GM18526 (cell line): ENCODE results near the gene SH3D19.

Experiments used
- POLR2A ChIP-seq: IDR thresholded peaks from 3 replicates; pipeline ENCODE4 v1.6.1; 2011; ENCODE audit not compliant: insufficient read length; ENCODE audit errors: extremely low read depth

The SH3D19 gene

DNA sequence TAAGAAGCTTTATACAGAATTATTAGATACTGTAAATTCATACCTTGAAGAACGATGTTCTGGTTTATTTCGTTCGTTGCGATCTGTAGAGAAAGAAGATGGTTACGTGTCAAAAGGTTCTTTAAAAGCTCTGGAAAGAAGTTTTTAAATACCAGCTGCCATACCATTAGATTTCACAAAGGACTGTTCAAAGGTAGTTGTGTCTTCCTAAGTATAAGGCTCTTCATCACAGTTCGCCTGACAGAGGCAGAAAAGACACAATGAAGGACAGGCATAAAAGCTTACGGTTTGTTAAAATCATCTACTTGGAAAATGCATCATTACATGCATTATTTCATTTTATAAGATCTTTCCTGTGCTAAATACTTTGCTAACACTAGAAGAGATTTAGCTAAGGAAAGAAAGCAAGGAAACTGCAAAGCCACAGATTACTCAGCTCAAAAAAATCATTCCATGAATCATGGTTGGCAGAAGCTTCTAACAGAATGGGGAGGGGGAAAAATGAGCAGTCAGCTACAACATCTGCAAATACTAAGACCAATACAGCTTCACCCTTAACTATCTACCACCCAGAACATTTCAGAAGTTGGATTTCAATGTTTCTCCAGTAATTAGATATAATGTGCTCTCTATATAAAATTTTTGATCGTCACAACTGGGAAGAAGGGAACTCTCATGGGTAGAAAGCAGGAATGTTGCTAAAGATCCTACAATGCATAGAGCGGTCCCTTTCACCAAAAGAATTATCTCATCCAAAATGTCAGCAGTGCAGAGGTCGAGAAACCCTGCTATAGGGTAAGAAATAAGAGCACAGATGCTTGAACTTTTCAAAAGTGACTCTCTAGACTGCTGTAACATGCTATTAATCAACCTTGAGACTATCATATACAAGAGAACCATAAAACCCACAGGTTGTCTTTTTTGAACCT, 99.1 kb downstream of the SH3D19 start:
- no peak for TF ChIP-seq POLR2A

DNA sequence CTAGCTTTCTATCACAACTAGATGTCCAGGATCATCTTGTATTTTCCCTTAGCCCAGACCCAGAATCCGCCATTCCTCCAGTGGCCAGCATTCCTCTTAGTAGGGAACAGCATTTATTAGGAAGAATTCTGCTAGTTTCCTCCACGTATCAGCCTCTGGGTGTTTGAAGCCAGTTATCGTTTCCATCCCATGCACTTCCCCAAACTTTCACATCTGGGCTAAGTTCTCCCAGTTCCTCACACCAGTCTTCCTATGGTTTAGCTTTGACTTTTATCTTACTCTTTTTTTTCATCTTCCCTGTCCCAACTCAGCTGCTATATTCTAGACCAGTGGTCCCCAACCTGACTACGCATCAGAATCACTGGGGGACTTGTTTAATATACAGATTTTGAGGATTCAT, 101.9 kb downstream of the SH3D19 start:
- no peak for TF ChIP-seq POLR2A

DNA sequence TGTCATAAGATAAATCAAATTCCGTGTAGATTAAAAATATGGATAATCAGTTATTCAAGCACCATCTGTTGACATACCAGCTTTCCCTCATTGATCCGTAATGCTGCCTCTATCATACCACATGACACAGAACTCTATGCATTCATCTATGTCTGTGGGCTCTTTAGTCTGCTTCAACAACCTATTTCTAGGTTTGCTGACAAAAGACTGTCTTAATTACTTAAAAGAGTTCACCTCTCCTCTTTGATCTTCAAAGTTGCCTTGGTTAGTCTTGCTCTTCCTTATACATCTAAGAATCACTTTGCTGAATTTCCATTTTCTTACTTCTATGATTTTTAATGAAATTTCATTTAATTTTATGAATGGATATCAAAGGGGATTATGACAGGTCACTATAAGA, 105.5 kb downstream of the SH3D19 start:
- no peak for TF ChIP-seq POLR2A

DNA sequence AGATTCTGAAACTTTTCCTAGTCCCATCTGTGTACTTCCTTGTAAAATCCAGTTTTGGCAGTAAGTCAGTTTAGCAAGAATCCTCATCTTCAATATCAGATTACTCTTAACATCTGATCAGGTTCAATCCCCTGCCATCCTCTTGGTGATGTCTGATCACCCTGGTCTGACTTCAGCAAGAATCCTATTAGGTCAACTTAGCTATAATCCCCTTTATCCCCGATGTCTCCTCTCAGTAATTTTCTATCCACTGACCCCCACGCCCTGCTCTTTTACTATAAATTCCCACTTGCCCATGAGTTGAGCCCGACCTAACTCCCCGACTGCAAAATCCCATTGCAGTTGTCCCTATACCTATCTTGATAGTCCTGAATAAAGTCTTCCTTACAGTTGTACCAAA, 106.3 kb downstream of the SH3D19 start:
- no peak for TF ChIP-seq POLR2A

DNA sequence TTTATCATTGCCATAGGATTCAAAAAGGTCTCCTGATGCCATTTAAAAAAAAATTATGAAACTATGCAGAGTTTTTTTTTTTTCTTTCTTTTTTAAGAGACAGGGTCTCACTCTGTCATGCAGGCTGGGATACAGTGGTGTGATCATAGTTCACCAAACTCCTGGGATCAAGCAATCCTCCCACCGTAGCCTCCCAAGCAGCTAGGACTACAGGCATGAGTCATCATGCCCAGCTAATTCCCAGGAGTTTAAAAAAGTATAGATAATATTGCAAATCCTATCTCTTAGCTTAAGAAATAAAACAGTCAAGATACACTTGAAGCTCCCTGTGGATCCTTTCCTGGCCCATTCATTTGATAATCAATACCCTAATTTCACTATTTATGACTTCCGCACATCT, 107.1 kb downstream of the SH3D19 start:
- no peak for TF ChIP-seq POLR2A

DNA sequence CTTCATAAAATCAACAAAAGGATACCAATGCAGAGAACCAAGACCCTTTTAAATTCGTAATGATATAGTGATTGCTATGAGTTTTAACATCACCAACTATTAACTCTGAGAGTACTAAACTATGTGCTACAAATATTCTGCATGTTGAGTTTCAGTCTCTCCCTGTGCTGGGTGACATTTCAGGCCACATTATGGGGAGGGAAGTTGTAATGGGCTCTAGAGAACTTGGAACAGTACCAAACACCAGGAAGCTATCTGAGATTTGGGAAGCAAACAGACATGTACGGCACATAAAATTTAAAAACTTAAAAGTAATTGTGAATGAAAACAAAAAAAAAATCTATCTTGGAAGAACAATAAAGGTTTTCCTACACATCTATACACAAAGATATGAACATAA, 108.1 kb downstream of the SH3D19 start:
- TF ChIP-seq POLR2A = no peak

DNA sequence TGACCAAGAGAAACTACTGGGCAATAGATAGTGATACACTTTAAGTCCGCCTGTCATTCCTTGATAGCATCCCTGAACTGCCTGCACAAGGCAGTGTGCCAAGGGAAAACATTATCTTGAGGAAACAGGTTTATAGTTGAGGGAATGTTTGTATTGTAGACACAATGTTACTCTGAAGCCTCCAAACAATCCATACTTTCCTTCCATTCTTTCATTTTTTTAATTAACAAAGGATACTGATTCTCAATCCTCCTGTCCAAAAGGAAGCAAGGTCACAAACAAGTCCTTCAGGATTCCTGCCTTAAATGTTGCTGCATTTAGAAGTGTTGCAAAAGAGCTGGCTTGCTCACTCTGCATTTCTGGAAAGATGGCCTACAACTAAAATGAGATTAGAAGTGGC, 110.1 kb downstream of the SH3D19 start:
- TF ChIP-seq POLR2A = no peak

DNA sequence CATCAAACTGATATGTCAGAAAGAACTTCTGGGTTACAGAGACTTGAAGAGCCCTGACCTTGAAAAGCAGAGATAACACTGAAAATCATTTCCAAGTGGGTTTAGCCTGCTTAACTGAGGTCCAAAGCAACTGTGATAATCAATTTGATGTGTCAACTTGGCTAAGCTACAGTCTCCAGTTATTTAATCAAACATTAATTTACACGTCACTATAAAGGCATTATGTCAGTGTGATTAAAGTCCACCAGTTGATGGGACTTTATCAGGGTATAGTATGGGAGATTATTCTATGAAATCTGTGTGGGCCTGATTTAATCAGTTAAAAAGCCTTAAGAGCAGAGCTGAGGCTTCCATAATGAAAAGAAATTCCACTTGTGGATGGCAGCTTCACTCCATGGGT, 117.5 kb downstream of the SH3D19 start:
- no peak for TF ChIP-seq POLR2A

DNA sequence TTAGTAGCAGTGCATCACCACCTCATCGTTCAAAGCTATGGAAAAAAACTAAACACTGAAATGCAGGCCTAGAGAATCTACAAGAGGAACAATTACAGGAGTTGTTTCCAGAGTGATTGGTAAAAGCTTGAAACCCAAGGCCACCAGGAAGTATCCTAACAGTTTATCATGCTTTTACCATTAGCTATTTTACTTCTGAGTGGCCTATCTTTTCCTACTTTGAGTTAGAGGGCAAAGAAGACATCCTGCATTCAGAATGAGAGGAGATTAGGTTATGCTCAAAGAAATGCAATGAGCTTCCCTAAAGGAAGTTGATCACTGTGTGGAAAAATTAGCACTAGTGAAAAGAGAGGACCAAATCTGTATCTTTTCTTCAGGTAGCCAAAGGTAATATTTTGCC, 118.2 kb downstream of the SH3D19 start:
- no peak for TF ChIP-seq POLR2A

DNA sequence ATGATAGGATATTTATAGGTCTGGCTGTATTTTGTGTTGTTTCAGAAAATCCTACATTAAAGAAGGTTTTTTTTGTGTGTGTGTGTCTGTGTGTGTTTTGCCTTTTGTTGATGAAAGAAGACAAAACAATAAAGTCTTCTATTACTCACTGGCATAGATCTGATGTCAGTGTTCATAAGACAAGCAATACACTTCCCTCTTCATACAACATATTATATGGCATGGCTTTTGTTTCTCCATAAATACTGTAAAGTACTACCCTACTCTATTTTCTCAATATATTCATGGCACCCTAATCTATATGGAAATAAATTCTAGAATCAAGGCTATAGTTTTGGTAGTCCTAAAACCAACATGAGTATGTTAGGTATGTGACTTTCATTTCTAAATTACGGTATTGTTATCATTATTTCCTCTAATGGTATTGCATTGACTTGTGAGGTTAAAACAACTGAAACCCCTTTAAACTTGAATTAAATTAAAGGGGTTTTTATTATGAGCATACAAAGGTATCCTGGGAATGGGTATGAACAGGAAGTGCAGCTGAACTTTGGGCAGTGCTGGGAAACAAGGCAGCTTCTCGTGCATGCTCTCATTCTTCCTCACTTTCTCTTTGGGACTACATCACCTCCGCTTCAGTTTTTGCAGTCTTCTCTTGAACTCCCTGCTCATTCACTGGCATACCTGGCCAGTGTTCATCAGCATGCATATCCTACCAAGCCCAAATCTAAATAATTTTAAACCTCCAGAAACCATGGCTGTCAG, 119.0 kb downstream of the SH3D19 start:
- no peak for TF ChIP-seq POLR2A

DNA sequence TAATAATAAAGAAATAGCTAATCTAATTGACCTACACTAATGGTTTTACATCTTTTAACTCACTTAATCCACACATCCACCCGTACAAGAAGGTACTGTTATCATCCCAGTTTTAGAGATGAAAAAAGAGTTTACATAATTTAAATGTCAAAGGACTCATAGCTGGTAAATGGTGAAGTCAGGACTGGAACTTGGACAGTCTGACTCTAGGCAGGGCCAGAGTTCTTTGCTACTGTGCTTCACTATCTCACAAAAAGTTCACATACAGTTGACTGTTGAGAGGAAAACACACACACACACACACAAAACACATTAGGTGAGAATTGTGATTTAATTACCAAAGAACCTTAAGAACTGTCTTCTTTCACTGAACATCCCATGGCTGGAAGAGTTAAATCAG, 119.7 kb downstream of the SH3D19 start:
- no peak for TF ChIP-seq POLR2A

DNA sequence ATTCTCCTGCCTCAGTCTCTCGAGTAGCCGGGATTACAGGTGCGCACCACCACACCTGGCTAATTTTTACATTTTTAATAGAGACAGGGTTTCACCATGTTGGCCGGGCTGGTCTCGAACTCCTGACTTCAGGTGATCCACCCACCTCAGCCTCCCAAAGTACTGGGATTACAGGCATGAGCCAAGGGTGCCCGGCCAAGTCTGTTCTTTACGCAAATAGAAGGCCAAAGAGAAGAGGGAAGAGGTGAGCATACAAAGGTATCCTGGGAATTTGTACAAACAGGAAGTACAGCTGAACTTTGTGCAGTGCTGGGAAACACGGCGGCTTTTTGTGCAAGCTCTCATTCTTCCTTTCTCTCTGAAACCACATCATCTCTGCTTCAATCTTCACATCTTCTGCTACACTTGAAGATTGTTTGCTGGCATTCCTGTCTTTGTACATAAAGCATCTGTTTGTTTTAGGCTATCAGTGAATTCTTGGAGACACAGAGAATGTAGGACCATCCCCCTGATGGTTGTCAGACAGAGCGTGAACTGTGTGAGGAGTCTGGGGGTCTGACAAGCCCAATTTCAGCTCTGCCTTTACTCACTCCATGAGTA, 120.4 kb downstream of the SH3D19 start:
- no peak for TF ChIP-seq POLR2A

DNA sequence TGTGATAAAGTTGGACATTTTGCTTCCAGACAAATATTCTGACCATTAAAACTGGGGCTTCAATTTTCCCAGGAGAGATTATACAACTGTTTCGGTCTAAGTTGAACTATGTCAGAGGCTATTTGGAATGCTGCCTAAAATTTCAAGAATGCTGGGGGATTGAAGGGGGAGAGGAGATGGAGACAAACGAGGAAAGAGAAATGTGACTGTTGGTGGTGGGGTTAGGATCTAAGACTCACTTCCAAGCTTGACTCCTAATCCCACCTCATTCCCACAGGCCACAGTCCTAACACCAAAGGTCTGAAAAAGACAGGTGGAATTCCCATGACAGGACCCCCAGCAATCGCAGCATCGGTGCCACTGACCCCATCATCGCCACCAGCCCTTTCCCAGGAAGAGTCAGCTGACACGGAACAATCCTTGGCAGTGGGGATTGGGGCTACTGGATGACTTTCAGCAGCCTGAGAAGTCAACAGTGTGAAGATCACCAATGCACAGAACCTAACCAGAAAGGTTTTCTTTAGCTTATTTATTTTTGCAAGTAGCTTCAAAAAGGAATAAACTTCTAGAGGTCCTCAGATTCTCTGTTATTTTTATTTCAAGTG, 122.5 kb downstream of the SH3D19 start:
- TF ChIP-seq POLR2A = no peak

DNA sequence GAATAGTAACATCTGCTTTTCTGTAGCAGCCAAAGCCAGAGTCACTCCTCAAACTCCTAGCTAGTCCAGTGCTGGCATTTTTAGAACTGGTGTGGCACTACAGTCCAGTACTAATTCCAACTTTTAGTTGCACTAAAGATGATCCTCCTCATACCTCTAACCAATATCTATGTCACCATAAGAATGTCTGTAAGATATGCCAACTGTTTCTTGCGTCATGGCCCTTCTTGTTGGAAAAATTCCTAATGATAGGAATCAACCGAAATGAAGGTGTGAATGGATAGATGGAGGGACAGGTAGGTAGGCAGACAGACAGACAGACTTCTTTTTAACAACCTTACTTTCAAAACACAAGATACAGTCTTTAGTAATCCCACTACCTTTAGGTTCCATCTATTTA, 123.0 kb downstream of the SH3D19 start:
- no peak for TF ChIP-seq POLR2A

DNA sequence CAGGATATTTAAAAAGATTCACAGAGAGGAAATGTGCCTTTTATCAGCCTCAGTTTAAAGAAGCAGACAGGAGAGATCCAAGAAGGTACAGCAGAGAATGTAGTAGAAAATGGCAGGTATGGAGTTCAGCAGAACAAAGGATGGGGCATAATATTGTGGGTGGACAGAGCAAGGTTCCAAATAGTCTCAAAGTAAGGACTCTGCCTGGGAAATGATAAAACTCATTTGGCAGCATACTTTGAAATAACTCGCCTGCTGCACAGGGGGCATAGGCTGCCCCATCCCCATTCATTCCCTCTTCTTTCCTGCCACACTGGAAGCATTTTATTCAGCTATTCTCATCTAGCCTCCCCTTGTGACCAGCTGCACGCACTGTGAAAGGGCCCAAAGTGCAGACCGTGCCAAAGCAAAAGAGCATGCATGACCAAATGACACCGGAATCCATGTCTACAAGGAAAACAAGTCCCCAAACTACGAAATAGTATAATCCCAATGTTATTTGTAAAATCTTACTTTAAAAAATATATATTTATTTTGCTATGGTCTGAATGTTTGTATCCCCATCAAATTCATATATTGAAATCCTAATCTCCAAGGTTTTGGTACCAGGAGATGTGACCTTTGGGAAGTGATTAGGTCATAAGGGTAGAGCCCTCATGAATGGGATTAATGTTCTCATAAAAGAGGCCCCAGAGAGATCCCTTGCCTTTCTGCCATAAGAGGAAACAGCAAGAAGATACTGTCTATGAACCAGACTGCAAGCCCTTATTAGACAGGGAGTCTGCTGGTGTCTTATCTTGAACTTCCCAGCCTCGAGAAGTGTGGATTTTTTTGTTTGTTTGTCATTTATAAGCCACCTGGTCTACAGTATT, 125.8 kb downstream of the SH3D19 start:
- TF ChIP-seq POLR2A = no peak

DNA sequence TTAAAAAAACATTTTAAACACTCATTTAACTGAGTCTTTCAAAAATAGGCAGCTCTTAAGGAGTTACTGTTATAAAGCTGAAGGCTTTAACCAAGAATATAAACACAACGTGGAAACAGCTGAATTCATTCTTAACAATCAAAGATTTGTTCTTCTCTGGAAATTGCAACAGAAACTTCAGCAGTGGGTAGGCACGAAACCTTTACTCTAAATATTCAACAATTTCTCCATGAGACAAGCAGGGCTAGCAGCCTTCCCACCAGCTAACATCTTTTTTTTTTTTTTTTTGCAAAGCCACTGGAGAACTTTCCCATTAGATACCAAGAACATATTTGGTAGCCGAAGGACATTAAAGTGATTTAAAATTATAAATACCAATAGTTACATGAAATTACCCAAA, 126.7 kb downstream of the SH3D19 start:
- no peak for TF ChIP-seq POLR2A
